ENCODE results near the gene OGDH.
"Not testable (repeated sequence)": the region's sequence is repeated elsewhere in the genome, so short reads cannot be mapped to it uniquely, and the experiment has no call there.

Gene OGDH

GRCh38 chr7:44713680-44714335 is 107.4 kb downstream of the OGDH start:
- Histone ChIP-seq H3K9me3 (ENCODE audit: control insufficient read depth, insufficient read depth, low read length) (no peaks in the 10 kb centered on the region), H3K4me1 (ENCODE audit: insufficient read depth, low read length) (no peaks in the 10 kb centered on the region; the same call in 1 of the 2 replicates), H3K9ac (ENCODE audit: low read depth, low read length) (no peak overlapping the region), H3K36me3 (ENCODE audit: insufficient read depth, low read length) (no peaks in the 10 kb centered on the region)

GRCh38 chr7:44716205-44716604 is 109.8 kb downstream of the OGDH start:
- peaks cover 5% of the 10 kb centered on the region; the same call in 1 of the 2 replicates for H3K9me3 ChIP-seq (ENCODE audit: control insufficient read depth, insufficient read depth, low read length)
- no peaks in the 10 kb centered on the region for H3K4me1 ChIP-seq (ENCODE audit: insufficient read depth, low read length)
- no peaks in the 10 kb centered on the region for H3K36me3 ChIP-seq (ENCODE audit: insufficient read depth, low read length)
- H3K9ac ChIP-seq (ENCODE audit: low read depth, low read length) = no peak overlapping the region

DNA sequence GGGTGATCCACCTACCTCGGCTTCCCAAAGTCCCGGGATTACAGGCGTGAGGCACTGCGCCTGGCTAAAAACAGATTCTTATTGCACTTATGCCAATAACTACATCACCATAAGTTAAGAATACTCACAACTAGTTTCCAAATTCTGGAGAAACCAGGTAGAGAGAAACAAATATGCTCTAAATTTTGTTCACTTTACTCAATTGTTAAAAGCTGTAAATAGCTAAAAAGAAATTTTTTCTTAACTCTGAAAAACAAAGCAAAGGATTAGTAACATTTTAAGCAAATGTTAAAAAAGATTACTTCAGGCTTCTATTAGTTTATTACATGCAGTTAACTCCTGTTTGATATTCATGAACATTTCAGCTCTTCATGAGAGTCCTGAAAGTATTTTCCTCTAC is 113.9 kb downstream of the OGDH start:
- no peaks in the 10 kb centered on the region for H3K36me3 ChIP-seq (ENCODE audit: insufficient read depth, low read length)
- H3K4me1 ChIP-seq (ENCODE audit: insufficient read depth, low read length) = no peaks in the 10 kb centered on the region
- H3K9me3 ChIP-seq (ENCODE audit: control insufficient read depth, insufficient read depth, low read length) = peaks cover 5% of the 10 kb centered on the region; the same call in 1 of the 2 replicates
- no peak overlapping the region for H3K9ac ChIP-seq (ENCODE audit: low read depth, low read length)

DNA sequence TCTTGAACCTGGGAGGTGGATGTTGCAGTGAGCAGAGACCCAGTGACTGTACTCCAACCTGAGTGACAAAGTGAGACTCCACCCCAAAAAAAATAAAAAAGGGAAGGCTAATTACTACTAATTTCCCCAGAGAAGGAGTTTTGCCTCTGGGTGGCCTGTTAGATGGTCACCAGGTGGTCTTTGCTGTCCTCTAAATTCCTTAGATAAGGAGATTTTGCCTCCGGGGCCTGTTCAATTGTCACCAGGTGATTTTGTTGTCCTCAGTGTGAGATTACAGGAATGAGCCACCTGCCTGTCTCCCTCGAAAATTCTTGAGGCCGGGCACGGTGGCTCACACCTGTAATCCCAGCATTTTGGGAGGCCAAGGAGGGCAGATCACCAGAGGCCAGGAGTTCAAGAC is 117.8 kb downstream of the OGDH start:
- 0 out of 2 replicates have a peak, but pooled peaks cover 3% of the 10 kb centered on the region for H3K4me1 ChIP-seq (ENCODE audit: insufficient read depth, low read length)
- H3K9ac ChIP-seq (ENCODE audit: low read depth, low read length) = no peak overlapping the region
- H3K36me3 ChIP-seq (ENCODE audit: insufficient read depth, low read length) = no peaks in the 10 kb centered on the region
- H3K9me3 ChIP-seq (ENCODE audit: control insufficient read depth, insufficient read depth, low read length) = peaks cover 5% of the 10 kb centered on the region; the same call in 1 of the 2 replicates

DNA sequence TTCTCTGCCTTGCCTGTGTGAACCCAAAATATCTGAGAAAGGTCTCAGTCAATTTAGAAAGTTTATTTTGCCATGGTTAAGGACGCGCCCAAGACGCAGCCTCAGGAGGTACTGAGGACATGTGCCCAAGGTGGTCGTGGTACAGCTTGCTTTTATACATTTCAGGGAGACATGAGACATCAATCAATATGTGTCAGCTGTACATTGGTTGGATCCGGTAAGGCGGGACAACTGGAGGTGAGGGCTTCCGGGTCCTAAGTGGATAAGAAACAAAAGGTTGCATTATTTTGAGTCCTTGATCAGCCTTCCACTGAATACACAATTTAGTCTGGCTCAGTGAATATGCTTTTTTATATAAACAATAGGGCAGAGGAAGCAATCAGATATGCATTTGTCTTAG is 119.8 kb downstream of the OGDH start:
- not testable (repeated sequence) for H3K9ac ChIP-seq (ENCODE audit: low read depth, low read length); H3K4me1 ChIP-seq (ENCODE audit: insufficient read depth, low read length); H3K9me3 ChIP-seq (ENCODE audit: control insufficient read depth, insufficient read depth, low read length); H3K36me3 ChIP-seq (ENCODE audit: insufficient read depth, low read length)

DNA sequence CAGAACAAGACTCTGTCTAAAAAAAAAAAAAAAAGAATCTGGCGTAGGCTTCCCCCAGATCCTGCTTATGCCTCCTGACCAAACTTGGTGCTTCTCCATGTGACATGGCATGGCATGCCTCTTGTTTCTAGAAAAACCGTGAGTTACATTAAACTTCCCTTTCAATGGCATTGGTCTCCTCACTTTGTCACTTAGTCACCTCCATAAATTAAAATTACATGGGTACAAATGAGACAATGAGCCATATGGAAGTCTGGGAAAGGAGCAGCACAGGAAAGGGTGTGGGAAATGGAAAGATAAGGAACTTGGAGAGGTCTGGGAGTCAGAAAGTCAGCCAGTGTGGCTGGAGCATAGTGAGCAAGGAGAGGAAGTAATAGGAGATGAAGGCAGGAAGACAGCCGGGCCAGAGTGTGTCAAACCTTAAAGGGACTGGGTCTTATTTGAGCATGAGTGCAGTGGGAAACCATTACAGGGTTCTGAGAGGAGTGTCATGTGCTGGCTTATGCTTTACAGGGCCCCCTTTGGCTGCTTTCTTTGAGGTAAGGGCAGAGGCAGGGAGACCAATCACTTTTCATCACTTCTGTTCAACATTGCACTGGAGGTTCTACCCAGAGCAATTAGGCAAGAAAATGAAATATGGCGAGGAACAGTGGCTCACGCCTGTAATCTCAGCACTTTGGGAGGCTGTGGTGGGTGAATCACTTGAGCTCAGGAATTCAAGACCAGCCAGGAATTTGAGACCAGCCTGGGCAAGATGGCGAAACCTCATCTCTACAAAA is 120.9 kb downstream of the OGDH start:
- Histone ChIP-seq H3K36me3 (ENCODE audit: insufficient read depth, low read length) (no peaks in the 10 kb centered on the region), H3K4me1 (ENCODE audit: insufficient read depth, low read length) (0 out of 2 replicates have a peak, but pooled peaks cover 3% of the 10 kb centered on the region), H3K9ac (ENCODE audit: low read depth, low read length) (no peak overlapping the region), H3K9me3 (ENCODE audit: control insufficient read depth, insufficient read depth, low read length) (no peaks in the 10 kb centered on the region)

DNA sequence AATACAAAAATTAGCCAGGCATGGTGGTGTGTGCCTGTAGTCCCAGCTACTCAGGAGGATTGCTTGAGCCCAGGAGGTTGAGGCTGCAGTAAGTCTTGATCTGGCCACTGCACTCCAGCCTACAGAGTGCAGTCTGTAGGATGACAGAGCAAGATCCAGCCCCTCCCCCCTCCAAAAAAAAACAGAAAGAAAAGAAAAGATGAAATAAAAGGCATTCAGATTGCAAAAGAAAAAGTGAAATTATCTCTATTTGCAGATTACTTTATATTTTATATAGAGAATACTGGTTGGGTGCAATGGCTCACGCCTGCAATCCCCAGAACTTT is 121.5 kb downstream of the OGDH start:
- Histone ChIP-seq H3K9ac (ENCODE audit: low read depth, low read length) (no peak overlapping the region), H3K4me1 (ENCODE audit: insufficient read depth, low read length) (0 out of 2 replicates have a peak, but pooled peaks cover 3% of the 10 kb centered on the region), H3K36me3 (ENCODE audit: insufficient read depth, low read length) (no peaks in the 10 kb centered on the region), H3K9me3 (ENCODE audit: control insufficient read depth, insufficient read depth, low read length) (no peaks in the 10 kb centered on the region)

- no peaks in the 10 kb centered on the region for H3K9me3 ChIP-seq (ENCODE audit: control insufficient read depth, insufficient read depth, low read length)
- no peaks in the 10 kb centered on the region for H3K36me3 ChIP-seq (ENCODE audit: insufficient read depth, low read length)
- H3K4me1 ChIP-seq (ENCODE audit: insufficient read depth, low read length) = 0 out of 2 replicates have a peak, but pooled peaks cover 3% of the 10 kb centered on the region
- H3K9ac ChIP-seq (ENCODE audit: low read depth, low read length) = no peak overlapping the region
Observed at GRCh38 chr7:44729949-44730590, 123.6 kb downstream of the OGDH start.

GRCh38 chr7:44732971-44733370 is 126.5 kb downstream of the OGDH start:
- H3K9ac ChIP-seq (ENCODE audit: low read depth, low read length); H3K9me3 ChIP-seq (ENCODE audit: control insufficient read depth, insufficient read depth, low read length); H3K4me1 ChIP-seq (ENCODE audit: insufficient read depth, low read length); H3K36me3 ChIP-seq (ENCODE audit: insufficient read depth, low read length): not testable (repeated sequence)

- Histone ChIP-seq H3K36me3 (ENCODE audit: insufficient read depth, low read length) (no peaks in the 10 kb centered on the region), H3K9ac (ENCODE audit: low read depth, low read length) (no peak overlapping the region), H3K9me3 (ENCODE audit: control insufficient read depth, insufficient read depth, low read length) (no peaks in the 10 kb centered on the region), H3K4me1 (ENCODE audit: insufficient read depth, low read length) (no peaks in the 10 kb centered on the region)
Observed at GRCh38 chr7:44733708-44734481, 127.5 kb downstream of the OGDH start.

GRCh38 chr7:44735403-44736165 is 129.2 kb downstream of the OGDH start:
- no peak overlapping the region for H3K9ac ChIP-seq (ENCODE audit: low read depth, low read length)
- no peaks in the 10 kb centered on the region for H3K4me1 ChIP-seq (ENCODE audit: insufficient read depth, low read length)
- no peaks in the 10 kb centered on the region for H3K36me3 ChIP-seq (ENCODE audit: insufficient read depth, low read length)
- H3K9me3 ChIP-seq (ENCODE audit: control insufficient read depth, insufficient read depth, low read length) = no peaks in the 10 kb centered on the region

DNA sequence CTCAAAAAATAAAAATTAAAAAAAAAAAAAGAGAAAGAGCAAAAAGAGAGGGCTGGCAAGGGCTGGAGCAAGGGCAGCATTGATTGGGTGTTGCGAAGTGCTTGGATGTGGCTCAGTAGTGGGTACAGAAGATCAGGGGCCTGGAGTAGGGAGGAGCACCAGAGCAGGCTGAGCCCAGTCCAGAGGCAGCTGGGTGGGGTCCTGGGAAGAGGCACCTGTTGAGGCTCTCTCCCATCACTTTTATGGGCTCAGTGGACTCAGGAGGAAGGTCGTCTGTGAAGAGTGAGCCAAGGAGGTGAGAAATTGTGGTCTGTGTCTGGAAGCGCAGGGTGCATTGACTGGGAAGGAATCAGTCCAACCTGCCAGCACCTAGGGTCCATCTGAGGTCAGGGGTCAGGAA is 130.5 kb downstream of the OGDH start:
- Histone ChIP-seq H3K9me3 (ENCODE audit: control insufficient read depth, insufficient read depth, low read length) (no peaks in the 10 kb centered on the region), H3K9ac (ENCODE audit: low read depth, low read length) (no peak overlapping the region), H3K4me1 (ENCODE audit: insufficient read depth, low read length) (no peaks in the 10 kb centered on the region), H3K36me3 (ENCODE audit: insufficient read depth, low read length) (no peaks in the 10 kb centered on the region)

DNA sequence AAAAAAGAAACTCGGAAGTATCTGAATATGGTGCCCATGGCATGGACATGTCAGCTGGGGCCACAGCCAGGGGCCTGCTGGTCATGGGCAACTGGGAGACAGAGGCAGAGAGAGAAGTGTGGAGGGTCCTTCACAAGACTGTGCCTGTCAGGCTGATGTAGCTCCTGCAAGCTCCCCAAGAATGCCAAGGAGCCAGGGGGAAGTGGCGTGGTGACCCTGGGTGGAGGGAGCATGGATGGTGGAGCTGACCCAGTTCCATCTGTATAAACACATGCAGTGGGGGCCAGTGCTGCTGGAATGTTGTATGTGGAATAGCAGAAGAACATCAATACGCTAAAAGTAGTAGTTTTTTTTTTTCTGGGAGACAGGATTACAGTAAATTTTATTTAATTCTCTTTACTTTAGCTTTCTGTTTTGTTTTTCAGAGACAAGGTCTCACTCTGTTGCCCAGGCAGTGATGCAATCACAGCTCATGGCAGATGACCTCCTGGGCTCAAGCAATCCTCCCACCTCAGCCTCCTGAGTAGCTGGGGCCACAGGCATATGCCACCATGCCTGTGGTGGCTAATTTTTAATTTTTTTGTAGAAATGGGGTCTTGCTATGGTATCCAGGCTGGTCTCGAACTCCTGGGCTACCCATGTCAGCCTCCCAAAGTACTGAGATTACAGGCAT is 131.8 kb downstream of the OGDH start:
- Histone ChIP-seq H3K9ac (ENCODE audit: low read depth, low read length) (no peak overlapping the region), H3K4me1 (ENCODE audit: insufficient read depth, low read length) (no peaks in the 10 kb centered on the region), H3K9me3 (ENCODE audit: control insufficient read depth, insufficient read depth, low read length) (no peaks in the 10 kb centered on the region), H3K36me3 (ENCODE audit: insufficient read depth, low read length) (no peaks in the 10 kb centered on the region)

Data from ES-I3 (cell line).